Activated CD8-positive, alpha-beta T cell treated with anti-CD3 and anti-CD28 coated beads, Interleukin-2, amount 10 ng/mL, durations not matched to agents 7 days and 5 days (primary cell): ENCODE measurements around the gene FLYWCH2. TPM values are rescaled to one million over a fixed set of nuclear protein-coding genes. Genes with fewer than 3 reads are reported as not detected.

Source experiments
- ATAC-seq: fragments of 150-1000 bp; cut with Tn5 transposase; one replicate; pipeline ENCODE4 v1.10.0; 2021; ENCODE audit warnings: moderate library complexity
- CTCF ChIA-PET: fragments of 350-600 bp; sonication (Branson Sonifier 250); formaldehyde crosslinking; loops from one replicate; lab custom pipeline; 2021; ENCODE audit warnings: antibody characterized with exemption; lab: Charles Lee
- POLR2A ChIA-PET: fragments of 350-600 bp; sonication (Branson Sonifier 250); formaldehyde crosslinking; loops from one replicate; lab custom pipeline; 2021; ENCODE audit warnings: antibody characterized with exemption; lab: Charles Lee
- DNase-seq: peaks from one replicate; pipeline ENCODE4 v3.0.0-alpha.2; 2020
- H3K27ac Mint-ChIP-seq: one replicate; pipeline ENCODE4 v1.8.0; 2021; ENCODE audit warnings: mild to moderate bottlenecking, mixed read lengths
- H3K27me3 Mint-ChIP-seq: one replicate; pipeline ENCODE4 v1.8.0; 2021; ENCODE audit warnings: low read depth, mixed read lengths
- H3K36me3 Mint-ChIP-seq: one replicate; pipeline ENCODE4 v1.8.0; 2021; ENCODE audit warnings: low read depth, mixed read lengths
- H3K4me1 Mint-ChIP-seq: one replicate; pipeline ENCODE4 v1.8.0; 2021; ENCODE audit warnings: low read depth, mixed read lengths
- H3K4me3 Mint-ChIP-seq: one replicate; pipeline ENCODE4 v1.8.0; 2021; ENCODE audit warnings: mild to moderate bottlenecking, mixed read lengths
- H3K9me3 Mint-ChIP-seq: one replicate; pipeline ENCODE4 v1.8.0; 2022; ENCODE audit warnings: mixed read lengths; ENCODE audit not compliant: insufficient read depth
- total RNA-seq, 2 experiments: library from RNA; stranded (reverse); gene quantifications; one replicate each; pipeline ENCODE4 v1.2.3, GENCODE V29; 2021

The FLYWCH2 gene
- total RNA-seq, 2 experiments from 2014 or later = 22.5 to 22.8 TPM

DNA sequence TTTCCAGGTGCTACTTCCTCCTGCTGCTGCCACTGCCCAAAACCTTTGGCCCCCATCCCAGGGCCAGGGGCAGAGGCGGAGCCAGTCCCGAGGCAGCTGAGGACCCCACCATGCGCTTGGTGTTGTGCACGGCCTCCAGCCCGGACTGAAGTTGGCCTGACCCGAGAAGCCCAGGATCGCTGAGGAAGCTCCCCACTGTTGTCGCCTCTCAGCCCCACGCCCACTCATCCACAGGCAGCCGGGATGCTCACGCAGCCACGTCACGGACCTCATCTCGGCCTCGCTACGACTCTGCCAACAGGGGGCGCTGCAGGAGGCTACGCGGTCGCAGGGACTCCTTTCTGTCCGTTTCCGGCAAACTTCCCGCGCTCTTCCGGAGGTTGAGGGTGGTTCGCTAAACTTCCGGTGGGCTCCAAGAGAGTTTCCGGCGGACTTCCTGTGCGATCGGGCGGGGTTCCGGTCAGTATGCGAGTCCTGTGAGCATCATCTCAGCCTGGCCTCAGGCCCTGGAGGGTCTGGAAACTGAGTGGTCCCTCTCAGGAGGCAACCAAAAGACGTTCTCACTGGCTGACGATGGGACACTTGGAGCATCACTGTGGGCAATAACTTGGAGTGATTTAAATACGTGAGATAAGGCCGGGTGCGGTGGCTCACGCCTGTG lies 40.5 kb upstream of the FLYWCH2 start:
- ChIA-PET POLR2A (interaction anchor here (1.0 kb wide), 1 partner anchor 25 kb away, joined by 5 read pairs; no protein-coding TSS in a partner anchor), CTCF (interaction anchor here (0.8 to 3.0 kb wide), 8 partner anchors 12 to 85 kb away, joined by 3 to 25 read pairs (median 6); partner anchors contain the start of genes FLYWCH1 and FLYWCH2)
- no peaks in the 10 kb centered on the region for H3K36me3 Mint-ChIP-seq
- H3K27ac Mint-ChIP-seq = peak overlapping the region; percentile 88
- ATAC-seq (peak; percentile 48), DNase-seq (peak; percentile 80)
- no peaks in the 10 kb centered on the region for H3K9me3 Mint-ChIP-seq
- peaks cover 60% of the 10 kb centered on the region for H3K4me1 Mint-ChIP-seq
- peaks cover 1% of the 10 kb centered on the region for H3K27me3 Mint-ChIP-seq
- H3K4me3 Mint-ChIP-seq = peak overlapping the region; percentile 54

DNA sequence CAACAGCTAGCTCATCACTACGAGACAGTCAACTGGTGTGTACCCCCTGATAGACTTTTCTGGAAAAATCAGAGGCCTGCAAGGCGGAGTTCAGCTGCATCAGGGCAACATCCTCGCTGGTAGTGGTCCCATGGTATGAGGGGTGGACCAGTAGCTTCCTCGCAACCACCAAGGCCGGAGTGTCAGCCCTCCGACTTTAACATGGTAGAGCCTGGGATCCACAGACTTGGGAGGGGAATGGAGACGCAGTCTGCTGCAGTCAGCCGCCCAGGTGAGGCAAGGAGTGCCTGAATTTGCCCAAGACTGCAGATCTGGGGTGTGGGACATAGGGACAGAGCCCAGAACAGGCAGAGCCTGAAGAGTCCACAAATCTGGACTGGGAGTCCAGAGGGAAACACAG lies 39.5 kb upstream of the FLYWCH2 start:
- Mint-ChIP-seq H3K9me3 (no peaks in the 10 kb centered on the region), H3K4me3 (no peak overlapping the region), H3K27me3 (no peaks in the 10 kb centered on the region), H3K4me1 (peaks cover 63% of the 10 kb centered on the region), H3K36me3 (no peaks in the 10 kb centered on the region), H3K27ac (peak overlapping the region; percentile 47)
- ChIA-PET POLR2A (interaction anchor here (1.3 kb wide), 1 partner anchor 24 kb away, joined by 3 read pairs; no protein-coding TSS in a partner anchor), CTCF (interaction anchor here (1.2 to 3.0 kb wide), 6 partner anchors 11 to 84 kb away, joined by 4 to 25 read pairs (median 13); no protein-coding TSS in a partner anchor)
- ATAC-seq (no peak), DNase-seq (no peak)

DNA sequence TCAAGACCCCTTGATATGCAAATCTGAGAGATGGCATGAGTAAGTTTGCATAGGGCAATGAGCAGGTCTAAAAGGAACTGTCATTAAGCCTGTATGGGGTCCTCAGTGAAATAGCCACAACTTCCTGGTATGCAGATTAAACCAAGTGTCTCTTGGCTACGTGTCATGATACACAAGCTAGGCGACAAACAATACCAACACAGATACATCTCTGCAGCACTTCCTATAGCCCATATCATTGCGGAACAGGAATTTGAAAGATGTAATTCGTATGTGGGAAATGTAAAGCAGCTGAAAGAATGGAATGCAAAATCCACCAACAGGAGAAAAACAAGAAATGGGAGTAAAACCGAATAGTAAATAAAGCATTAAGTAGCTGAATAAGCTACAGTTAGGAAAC lies 37.9 kb upstream of the FLYWCH2 start:
- POLR2A ChIA-PET = interaction anchor here (1.1 kb wide), 1 partner anchor 23 kb away, joined by 4 read pairs; no protein-coding TSS in a partner anchor
- DNase-seq (no peak), ATAC-seq (no peak)
- H3K27me3 Mint-ChIP-seq = peaks cover 8% of the 10 kb centered on the region
- H3K9me3 Mint-ChIP-seq = no peaks in the 10 kb centered on the region
- H3K4me3 Mint-ChIP-seq = no peak overlapping the region
- peaks cover 53% of the 10 kb centered on the region for H3K4me1 Mint-ChIP-seq
- no peaks in the 10 kb centered on the region for H3K36me3 Mint-ChIP-seq
- H3K27ac Mint-ChIP-seq = no peak overlapping the region
- CTCF ChIA-PET = interaction anchor here (1.0 to 3.0 kb wide), 3 partner anchors 9 to 38 kb away, joined by 3 to 19 read pairs (median 16); partner anchors contain the start of gene FLYWCH2

DNA sequence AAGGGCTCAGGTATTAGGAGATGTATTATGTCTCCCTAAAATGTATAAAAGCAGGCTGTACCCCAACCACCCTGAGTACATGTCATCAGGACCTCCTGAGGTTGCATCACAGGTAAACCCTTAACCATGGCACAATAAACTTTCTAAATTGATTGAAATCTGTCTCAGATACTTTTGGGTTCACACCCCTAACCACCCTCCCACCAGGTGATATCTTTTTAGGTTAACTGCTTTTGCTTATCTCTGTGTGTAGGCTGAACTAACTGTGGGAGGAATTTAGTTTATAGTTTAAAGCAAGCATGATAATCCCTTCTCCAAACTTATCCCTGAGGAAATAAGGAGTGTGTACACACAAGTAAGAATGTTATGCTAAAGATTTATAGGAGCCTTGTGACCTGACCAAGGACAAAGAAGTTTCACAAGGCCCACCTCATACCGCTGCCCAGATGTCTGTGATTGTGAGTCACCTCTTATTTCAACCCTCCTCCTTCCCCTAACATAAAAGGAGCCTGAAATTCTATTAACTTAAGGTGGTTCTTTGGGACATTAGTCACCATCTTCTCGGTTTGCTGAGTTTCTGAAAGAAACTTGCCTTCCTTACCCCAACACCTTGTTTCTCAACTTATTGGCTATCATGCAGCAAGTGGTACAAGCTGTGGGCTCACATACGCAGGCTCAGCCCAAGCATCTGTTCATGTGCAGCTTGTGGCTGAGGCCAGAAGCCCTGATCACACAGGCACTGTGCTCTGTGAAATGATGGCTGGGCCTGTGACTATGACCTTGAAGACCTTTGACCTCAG lies 36.3 kb upstream of the FLYWCH2 start:
- POLR2A ChIA-PET = no interaction called here
- H3K27ac Mint-ChIP-seq = peak overlapping the region; percentile 4

DNA sequence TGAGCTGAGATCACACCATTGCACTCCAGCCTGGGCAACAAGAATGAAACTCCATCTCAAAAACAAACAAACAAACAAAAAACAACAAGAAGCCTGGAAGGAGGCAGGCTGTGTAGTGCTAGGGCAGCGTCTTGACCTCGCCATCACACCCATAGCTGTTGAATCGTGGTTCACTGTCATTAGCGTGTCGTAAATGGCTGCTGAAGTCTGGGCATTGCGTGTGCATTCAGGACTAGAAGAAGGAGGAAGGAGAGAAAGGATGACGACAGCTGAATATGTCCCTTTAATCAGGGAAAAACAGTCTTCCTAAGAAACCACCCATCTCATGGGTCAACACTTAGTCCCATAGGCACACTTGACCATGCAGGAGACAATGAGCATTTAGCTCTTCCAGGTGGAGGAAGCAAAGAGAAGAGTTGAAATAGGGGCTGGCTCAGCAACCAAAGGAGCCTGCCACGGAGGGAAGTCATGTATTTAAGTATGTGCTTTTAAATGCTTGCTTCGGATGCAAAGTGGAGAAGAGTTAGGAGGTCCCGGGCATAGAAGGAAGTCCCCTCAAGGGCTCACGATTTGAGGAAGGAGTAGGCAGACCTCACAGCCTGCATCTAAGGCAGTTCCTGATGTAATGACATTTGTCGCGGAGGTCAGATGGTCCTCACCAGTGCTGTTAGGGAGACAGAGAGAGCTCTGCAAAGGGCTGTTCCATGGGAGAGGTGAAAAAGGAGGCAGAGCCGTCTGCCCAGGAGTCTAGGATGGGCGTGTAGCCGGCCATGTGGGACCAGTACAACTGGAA lies 33.9 kb upstream of the FLYWCH2 start:
- DNase-seq (no peak), ATAC-seq (no peak)
- H3K9me3 Mint-ChIP-seq = peaks cover 3% of the 10 kb centered on the region
- no peak overlapping the region for H3K27ac Mint-ChIP-seq
- H3K36me3 Mint-ChIP-seq = peaks cover 2% of the 10 kb centered on the region
- H3K4me1 Mint-ChIP-seq = peaks cover 27% of the 10 kb centered on the region
- H3K27me3 Mint-ChIP-seq = peaks cover 8% of the 10 kb centered on the region
- ChIA-PET POLR2A (no interaction called here), CTCF (interaction anchor here (1.0 kb wide), 1 partner anchor 9 kb away, joined by 3 read pairs; no protein-coding TSS in a partner anchor)
- no peak overlapping the region for H3K4me3 Mint-ChIP-seq

More for the DNA sequence above, 36.3 kb upstream of the FLYWCH2 start:
- Mint-ChIP-seq H3K4me3 (no peak overlapping the region), H3K9me3 (no peaks in the 10 kb centered on the region), H3K27me3 (peaks cover 8% of the 10 kb centered on the region), H3K36me3 (no peaks in the 10 kb centered on the region), H3K4me1 (peaks cover 44% of the 10 kb centered on the region)
- CTCF ChIA-PET = no interaction called here
- DNase-seq (no peak), ATAC-seq (no peak)

DNA sequence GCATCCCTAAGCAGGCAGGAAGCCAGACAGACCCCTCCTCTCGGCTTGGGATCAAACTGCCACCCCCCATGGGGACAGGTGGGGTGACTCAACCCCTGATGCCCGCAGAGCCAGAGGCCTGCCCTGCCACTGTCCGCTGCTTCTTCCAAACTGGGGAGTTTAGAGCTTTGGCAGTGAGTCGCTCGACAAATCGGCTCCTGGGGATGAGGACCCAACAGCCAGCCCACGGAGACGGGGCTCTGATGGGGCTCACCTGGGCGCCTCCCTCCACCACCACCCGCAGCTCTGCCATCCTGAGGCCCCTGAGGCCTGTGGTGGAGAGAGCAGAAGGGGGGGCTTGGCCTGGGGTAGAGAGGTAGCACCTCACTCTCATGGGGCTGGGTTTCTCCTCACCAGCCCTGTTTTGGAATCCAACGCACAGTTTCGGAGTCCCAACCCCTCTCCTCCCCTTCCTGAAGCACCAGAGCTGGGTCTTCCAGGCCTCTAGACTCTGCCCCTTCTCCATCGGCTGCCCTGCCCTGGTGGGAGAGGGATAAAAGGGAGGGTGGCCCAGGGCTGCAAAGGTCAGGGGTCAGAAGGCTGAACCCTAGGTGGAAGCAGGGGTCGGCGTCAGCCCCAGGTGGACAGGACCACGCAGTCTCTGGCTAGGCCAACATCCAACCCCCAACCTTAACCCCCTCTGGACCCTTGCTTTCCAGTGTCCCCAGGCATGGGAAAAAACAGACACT lies 30.8 kb upstream of the FLYWCH2 start:
- Mint-ChIP-seq H3K4me1 (peaks cover 6% of the 10 kb centered on the region), H3K36me3 (peaks cover 4% of the 10 kb centered on the region), H3K27me3 (peaks cover 8% of the 10 kb centered on the region), H3K4me3 (no peak overlapping the region), H3K9me3 (peaks cover 9% of the 10 kb centered on the region), H3K27ac (no peak overlapping the region)
- CTCF ChIA-PET = no interaction called here
- POLR2A ChIA-PET = no interaction called here
- ATAC-seq = no peak
- no peak for DNase-seq

DNA sequence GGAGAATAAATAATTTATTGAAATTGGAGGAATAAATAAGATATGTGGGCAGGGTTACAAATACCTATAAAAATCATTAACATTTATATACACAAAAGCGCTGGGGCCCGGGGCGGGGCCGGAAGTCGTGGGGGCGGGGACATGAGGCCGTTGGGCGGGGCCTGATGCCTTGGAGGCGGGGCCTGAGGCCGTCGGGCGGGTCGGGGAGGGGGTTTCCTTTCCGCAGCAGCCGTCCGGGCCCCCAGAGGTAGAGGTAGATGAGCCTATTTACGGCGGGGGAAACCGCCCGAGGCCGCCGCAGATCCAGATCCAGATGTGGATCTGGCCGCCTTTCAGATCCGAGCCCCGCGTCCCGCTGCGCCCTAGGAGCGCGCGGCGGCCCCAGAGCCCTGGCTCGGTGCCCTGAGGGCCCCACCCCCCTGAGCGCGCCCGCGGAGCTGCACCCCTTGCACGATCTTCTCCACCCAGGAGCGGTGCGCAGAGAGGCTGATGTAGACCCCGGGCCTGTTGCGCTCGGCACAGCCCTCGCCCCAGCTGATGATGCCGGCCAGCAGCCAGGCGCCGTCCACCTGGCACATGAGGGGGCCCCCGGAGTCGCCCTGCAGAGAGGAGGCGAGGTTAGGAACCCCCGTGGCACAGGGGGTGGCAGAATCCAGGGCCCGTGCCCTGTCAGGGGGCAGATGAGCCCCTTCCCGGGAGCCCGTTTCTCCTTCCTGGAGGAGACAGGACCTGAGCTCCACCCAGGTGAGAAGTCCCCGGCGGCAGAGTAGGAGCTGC lies 30.1 kb upstream of the FLYWCH2 start:
- CTCF ChIA-PET = interaction anchor here (2.6 to 3.0 kb wide), 2 partner anchors 9 to 14 kb away, joined by 16 read pairs; no protein-coding TSS in a partner anchor
- Mint-ChIP-seq H3K27ac (no peak overlapping the region), H3K9me3 (peaks cover 9% of the 10 kb centered on the region), H3K4me3 (no peak overlapping the region), H3K36me3 (peaks cover 4% of the 10 kb centered on the region), H3K27me3 (peaks cover 11% of the 10 kb centered on the region), H3K4me1 (peaks cover 9% of the 10 kb centered on the region)
- DNase-seq = no peak
- POLR2A ChIA-PET = no interaction called here
- ATAC-seq = no peak

DNA sequence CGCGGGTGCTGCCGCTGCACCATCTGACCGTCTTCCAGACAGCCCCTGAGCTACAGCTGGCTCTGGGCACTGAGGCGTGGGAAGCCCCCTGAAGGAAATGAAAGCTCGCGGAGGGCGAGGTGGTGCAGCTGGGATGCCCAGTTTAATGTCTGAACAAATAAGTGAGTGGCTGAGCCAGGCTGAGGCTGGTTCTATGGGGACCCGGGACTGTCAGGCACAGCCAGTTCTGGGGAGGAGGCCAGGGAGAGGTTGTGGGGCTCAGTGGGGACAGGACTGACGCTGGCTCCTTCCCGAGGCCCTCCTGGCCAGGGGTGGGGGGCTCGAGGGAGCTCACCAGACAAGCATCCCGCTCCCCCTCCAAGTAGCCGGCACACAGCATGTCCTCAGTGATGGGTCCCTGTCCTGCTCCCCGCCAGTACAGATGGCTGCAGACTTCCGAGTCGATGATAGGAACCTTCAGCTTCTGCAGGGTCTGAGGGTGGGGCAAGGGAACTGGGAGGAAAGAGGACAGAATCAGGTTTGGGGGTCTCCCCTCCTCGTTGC lies 29.4 kb upstream of the FLYWCH2 start:
- Mint-ChIP-seq H3K4me1 (peaks cover 9% of the 10 kb centered on the region), H3K36me3 (peaks cover 4% of the 10 kb centered on the region), H3K27me3 (peaks cover 11% of the 10 kb centered on the region), H3K9me3 (peaks cover 9% of the 10 kb centered on the region), H3K4me3 (no peak overlapping the region), H3K27ac (no peak overlapping the region)
- CTCF ChIA-PET = interaction anchor here (1.6 to 3.0 kb wide), 3 partner anchors 9 to 15 kb away, joined by 16 to 19 read pairs (median 16); no protein-coding TSS in a partner anchor
- POLR2A ChIA-PET = no interaction called here
- no peak for DNase-seq
- ATAC-seq = no peak

DNA sequence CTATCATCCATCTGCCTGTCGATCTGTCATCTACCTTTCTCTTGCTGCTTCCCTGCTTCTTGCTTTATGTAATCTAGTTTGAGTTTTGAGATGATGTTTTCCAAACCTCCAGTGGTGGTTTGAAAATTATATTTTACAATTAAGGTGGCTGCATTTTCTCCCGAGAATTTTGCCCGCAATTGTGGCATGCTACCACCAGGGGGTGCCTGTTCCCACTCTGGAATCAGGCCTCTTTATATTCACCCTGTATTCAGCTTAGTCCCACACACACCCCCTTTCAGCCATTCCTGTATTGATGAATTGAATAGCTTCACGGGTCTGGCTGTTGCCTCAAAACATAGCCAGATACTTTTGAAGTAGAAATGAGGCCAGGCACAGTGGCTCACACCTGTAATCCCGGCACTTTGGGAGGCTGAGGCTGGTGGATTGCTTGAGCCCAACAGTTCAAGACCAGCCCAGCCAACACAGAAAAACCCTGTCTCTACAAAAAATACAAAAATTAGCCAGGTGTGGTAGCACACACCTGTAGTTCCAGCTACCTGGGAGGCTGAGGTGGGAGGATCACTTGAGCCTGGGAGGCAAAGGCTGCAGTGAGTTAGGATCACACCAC lies 28.2 kb upstream of the FLYWCH2 start:
- DNase-seq = no peak

More for the DNA sequence above, 28.2 kb upstream of the FLYWCH2 start:
- ChIA-PET POLR2A (no interaction called here), CTCF (interaction anchor here (1.0 to 3.0 kb wide), 4 partner anchors 11 to 16 kb away, joined by 3 to 19 read pairs (median 16); no protein-coding TSS in a partner anchor)
- Mint-ChIP-seq H3K9me3 (peaks cover 9% of the 10 kb centered on the region), H3K36me3 (peaks cover 4% of the 10 kb centered on the region), H3K27ac (no peak overlapping the region), H3K27me3 (peaks cover 3% of the 10 kb centered on the region), H3K4me3 (no peak overlapping the region), H3K4me1 (peaks cover 9% of the 10 kb centered on the region)
- no peak for ATAC-seq
